ENCODE results near the gene ZBTB38. TPM values are rescaled to one million over a fixed set of nuclear protein-coding genes. Genes with fewer than 3 reads are reported as not detected.

The ZBTB38 gene
- total and polyA plus RNA-seq, 2 donors from 2014 or later, result 8.6 to 113 TPM

DNA sequence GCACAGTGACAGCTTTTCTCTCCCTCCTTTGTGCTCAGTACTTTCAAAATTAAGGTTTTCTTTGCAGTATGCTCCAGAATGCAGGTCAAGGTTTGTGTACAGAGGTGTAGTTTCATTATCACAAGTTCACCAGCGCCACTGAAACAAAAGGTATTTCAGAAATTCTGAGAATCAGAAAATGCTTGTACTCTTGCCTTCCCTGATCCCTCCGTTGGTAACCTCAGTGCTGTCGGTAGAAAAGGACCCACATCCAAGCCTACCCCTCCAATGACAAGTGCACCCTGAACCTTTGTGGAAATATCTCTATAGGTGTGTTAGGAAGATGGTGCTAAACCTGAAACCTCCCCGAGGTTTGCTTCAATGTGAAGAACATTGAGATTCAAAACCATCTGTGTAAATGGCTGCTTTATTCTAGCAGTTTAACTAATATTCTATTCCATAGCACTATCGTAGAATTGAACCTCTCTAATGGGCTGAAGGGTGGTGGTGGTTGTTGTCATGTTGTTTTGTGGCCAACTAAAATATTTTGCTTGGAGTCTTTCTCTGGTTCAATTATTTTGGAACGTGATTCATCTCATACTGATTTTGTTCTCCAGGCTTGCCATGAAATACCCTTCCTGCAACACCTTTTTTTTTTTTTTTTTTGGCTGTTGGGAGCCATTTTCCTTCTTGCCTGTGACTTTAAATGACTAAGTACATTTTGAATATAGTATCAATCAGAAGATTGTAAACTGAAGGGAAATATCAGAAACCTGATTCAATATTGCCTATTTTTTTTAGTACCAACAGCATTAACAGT lies 20.7 kb downstream of the ZBTB38 start:
- no peak for FAIRE-seq
- intact Hi-C loops (cut with DNase I), result no loop called here
- no peak for DNase-seq
- Histone ChIP-seq H3K4me3 (ENCODE audit: low read length in 3 of 3) (no peak overlapping the region), H3K9ac (ENCODE audit: low read length in 3 of 3) (no peak overlapping the region), H3K27me3 (ENCODE audit: control insufficient read depth, insufficient read depth, low read length) (no peaks in the 10 kb centered on the region), H3K27ac (ENCODE audit: low read depth in 2 of 2, low read length in 2 of 2) (no peak overlapping the region), H3K4me1 (ENCODE audit: control insufficient read depth in 2 of 3, insufficient read depth in 2 of 3, low read depth in 1 of 3, low read length in 3 of 3) (peaks cover 0 to 8% (median 4%) of the 10 kb centered on the region in 3 donors), H3K9me3 (ENCODE audit: control insufficient read depth in 2 of 3, insufficient read depth in 1 of 3, low read length in 3 of 3) (no peaks in the 10 kb centered on the region), H3K36me3 (ENCODE audit: control insufficient read depth in 2 of 3, insufficient read depth in 3 of 3, low read length in 3 of 3) (peaks cover 0 to 2% (median 0%) of the 10 kb centered on the region in 3 donors)
- TF ChIP-seq, protein P1, sequence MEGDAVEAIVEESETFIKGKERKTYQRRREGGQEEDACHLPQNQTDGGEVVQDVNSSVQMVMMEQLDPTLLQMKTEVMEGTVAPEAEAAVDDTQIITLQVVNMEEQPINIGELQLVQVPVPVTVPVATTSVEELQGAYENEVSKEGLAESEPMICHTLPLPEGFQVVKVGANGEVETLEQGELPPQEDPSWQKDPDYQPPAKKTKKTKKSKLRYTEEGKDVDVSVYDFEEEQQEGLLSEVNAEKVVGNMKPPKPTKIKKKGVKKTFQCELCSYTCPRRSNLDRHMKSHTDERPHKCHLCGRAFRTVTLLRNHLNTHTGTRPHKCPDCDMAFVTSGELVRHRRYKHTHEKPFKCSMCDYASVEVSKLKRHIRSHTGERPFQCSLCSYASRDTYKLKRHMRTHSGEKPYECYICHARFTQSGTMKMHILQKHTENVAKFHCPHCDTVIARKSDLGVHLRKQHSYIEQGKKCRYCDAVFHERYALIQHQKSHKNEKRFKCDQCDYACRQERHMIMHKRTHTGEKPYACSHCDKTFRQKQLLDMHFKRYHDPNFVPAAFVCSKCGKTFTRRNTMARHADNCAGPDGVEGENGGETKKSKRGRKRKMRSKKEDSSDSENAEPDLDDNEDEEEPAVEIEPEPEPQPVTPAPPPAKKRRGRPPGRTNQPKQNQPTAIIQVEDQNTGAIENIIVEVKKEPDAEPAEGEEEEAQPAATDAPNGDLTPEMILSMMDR (IDR thresholded peaks at IDR 0.05; ENCODE audit: borderline replicate concordance, extremely low read depth, insufficient read depth), result no peak

DNA sequence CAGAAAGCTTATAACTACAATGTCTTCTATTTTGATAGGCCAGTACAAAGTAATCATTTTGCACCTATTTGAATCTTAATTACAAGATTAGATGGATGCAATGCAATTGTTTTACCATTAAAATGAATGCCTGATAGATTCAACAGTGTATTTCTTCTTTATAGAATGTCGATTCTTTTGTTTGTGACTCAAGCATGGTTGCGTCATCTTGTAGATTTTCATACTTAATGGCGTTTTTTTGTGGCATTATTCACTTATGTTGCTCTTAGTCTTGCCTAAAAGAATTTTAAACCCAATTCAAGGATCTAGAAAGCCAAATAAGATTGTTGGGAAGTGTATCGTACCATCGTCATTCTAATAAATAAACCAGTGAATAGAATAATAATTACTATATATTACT lies 21.4 kb downstream of the ZBTB38 start:
- FAIRE-seq (no peak), DNase-seq (no peak)
- Histone ChIP-seq H3K9me3 (ENCODE audit: control insufficient read depth in 2 of 3, insufficient read depth in 1 of 3, low read length in 3 of 3) (no peaks in the 10 kb centered on the region), H3K36me3 (ENCODE audit: control insufficient read depth in 2 of 3, insufficient read depth in 3 of 3, low read length in 3 of 3) (no peaks in the 10 kb centered on the region), H3K27ac (ENCODE audit: low read depth in 2 of 2, low read length in 2 of 2) (no peak overlapping the region), H3K27me3 (ENCODE audit: control insufficient read depth, insufficient read depth, low read length) (no peaks in the 10 kb centered on the region), H3K9ac (ENCODE audit: low read length in 3 of 3) (no peak overlapping the region), H3K4me3 (ENCODE audit: low read length in 3 of 3) (no peak overlapping the region), H3K4me1 (ENCODE audit: control insufficient read depth in 2 of 3, insufficient read depth in 2 of 3, low read depth in 1 of 3, low read length in 3 of 3) (peaks cover 0 to 6% (median 2%) of the 10 kb centered on the region in 3 donors)
- TF ChIP-seq, protein P1 (IDR thresholded peaks at IDR 0.05; ENCODE audit: borderline replicate concordance, extremely low read depth, insufficient read depth), result no peak
- intact Hi-C loops (cut with DNase I), result no loop called here

DNA sequence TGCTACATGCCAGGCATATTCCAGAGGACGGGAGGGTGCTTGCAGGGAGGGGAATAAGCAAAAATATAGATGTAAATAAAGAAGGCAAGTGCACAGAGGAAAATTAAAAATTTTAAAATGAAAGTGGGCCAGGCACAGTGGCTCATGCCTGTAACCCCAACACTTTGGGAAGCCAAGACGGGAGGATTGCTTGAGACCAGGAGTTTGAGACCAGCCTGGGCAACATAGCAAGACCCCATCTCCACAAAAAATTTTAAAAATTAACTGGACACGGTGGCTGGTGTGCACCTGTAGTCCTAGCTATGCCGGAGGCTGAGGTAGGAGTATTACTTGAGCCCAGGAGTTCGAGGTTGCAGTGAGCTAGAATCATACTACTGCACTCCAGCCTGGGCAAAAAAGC lies 22.4 kb downstream of the ZBTB38 start:
- Histone ChIP-seq H3K27me3 (ENCODE audit: control insufficient read depth, insufficient read depth, low read length) (no peaks in the 10 kb centered on the region), H3K9me3 (ENCODE audit: control insufficient read depth in 2 of 3, insufficient read depth in 1 of 3, low read length in 3 of 3) (no peaks in the 10 kb centered on the region), H3K27ac (ENCODE audit: low read depth in 2 of 2, low read length in 2 of 2) (no peak overlapping the region), H3K9ac (ENCODE audit: low read length in 3 of 3) (no peak overlapping the region), H3K4me1 (ENCODE audit: control insufficient read depth in 2 of 3, insufficient read depth in 2 of 3, low read depth in 1 of 3, low read length in 3 of 3) (peaks cover 0 to 3% (median 2%) of the 10 kb centered on the region in 3 donors), H3K36me3 (ENCODE audit: control insufficient read depth in 2 of 3, insufficient read depth in 3 of 3, low read length in 3 of 3) (no peaks in the 10 kb centered on the region), H3K4me3 (ENCODE audit: low read length in 3 of 3) (no peak overlapping the region)
- FAIRE-seq, result no peak
- DNase-seq, result no peak
- TF ChIP-seq, protein P1 (IDR thresholded peaks at IDR 0.05; ENCODE audit: borderline replicate concordance, extremely low read depth, insufficient read depth), result no peak
- intact Hi-C loops (cut with DNase I), result no loop called here
